Dendritic cell treated with granulocyte-macrophage colony-stimulating factor and Interleukin-4, amounts not matched to agents 40 ng/mL and 50 ng/mL, for 4 days (primary cell): ENCODE data around the gene USP36.

Source experiments
- H3K27ac Mint-ChIP-seq: one replicate; pipeline ENCODE4 v1.8.0; 2022; ENCODE audit warnings: mild to moderate bottlenecking, mixed read lengths
- H3K27me3 Mint-ChIP-seq: one replicate; pipeline ENCODE4 v1.8.0; 2022; ENCODE audit warnings: mild to moderate bottlenecking, mixed read lengths
- H3K36me3 Mint-ChIP-seq: one replicate; pipeline ENCODE4 v1.8.0; 2022; ENCODE audit warnings: low read depth, mixed read lengths
- H3K4me1 Mint-ChIP-seq: one replicate; pipeline ENCODE4 v1.8.0; 2022; ENCODE audit warnings: low read depth, mixed read lengths
- H3K4me3 Mint-ChIP-seq: one replicate; pipeline ENCODE4 v1.8.0; 2022; ENCODE audit warnings: mild to moderate bottlenecking, moderate library complexity, mixed read lengths
- H3K9me3 Mint-ChIP-seq: one replicate; pipeline ENCODE4 v1.8.0; 2022; ENCODE audit warnings: mixed read lengths
- intact Hi-C: fragments of 100-400 bp; cut with micrococcal nuclease; formaldehyde crosslinking; loops from one replicate; pipeline ENCODE4 v1.15.0; 2022

Gene USP36

GRCh38 chr17:78746263-78746948 lies 94.2 kb downstream of the USP36 start:
- Mint-ChIP-seq H3K4me1 (peaks cover 82% of the 10 kb centered on the region), H3K36me3 (peaks cover 42% of the 10 kb centered on the region), H3K4me3 (no peak overlapping the region), H3K9me3 (no peaks in the 10 kb centered on the region), H3K27me3 (no peaks in the 10 kb centered on the region), H3K27ac (peak overlapping the region; percentile 79)
- intact Hi-C loops, result loop anchor here (5.0 kb wide), 1 partner anchor 36 kb away; the partner anchor contains the start of gene CYTH1
